ENCODE measurements around the gene ZNFX1.
"Not testable (repeated sequence)": the region's sequence is repeated elsewhere in the genome, so short reads cannot be mapped to it uniquely, and the experiment has no call there.

Gene ZNFX1

DNA sequence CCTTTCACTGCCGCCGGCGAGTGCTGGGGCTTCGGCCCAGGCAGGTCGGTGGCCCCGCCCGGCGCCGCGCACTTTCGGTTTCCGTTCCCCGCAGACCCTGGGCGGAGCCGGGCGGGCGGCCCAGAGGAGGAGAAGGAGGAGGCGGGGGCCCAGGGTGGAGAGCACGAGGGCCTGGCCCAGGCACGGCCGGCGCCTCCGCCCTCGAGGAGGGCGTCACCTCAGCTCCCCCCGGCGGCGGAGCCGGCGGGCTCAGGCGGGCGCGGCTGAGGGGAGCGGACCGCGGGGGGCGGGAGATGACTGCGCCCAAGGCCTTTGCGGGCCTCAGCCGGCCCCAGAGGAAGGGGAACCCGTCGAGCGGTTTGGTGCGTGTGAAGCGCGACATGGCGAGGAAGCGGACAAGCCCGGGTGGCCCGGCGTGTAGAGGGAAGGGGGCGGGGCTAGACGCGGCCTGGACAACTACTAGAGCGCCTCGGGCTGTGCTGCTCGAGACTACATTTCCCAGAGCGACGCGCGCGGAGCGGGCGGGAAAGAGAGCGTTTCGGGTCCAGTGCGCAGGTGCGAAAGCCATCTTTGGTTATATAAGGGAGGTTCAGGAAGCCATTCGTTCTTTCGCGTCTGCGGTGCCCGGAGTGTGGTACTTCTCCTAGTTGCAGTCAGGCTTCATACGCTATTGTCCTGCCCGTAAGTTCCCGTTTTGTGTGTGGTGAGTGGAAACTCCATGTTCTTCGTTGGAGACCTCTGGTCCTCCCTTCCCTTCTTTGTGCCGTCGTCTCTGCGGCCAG is at the start of gene ZNFX1:
TSS of gene ZNFX1 (minus strand) at position 22 of the 782 bp plus-strand sequence. CDS start 2,218 bp downstream, outside the sequence.
- DNase-seq (ENCODE audit: low read depth): peak; percentile 97

DNA sequence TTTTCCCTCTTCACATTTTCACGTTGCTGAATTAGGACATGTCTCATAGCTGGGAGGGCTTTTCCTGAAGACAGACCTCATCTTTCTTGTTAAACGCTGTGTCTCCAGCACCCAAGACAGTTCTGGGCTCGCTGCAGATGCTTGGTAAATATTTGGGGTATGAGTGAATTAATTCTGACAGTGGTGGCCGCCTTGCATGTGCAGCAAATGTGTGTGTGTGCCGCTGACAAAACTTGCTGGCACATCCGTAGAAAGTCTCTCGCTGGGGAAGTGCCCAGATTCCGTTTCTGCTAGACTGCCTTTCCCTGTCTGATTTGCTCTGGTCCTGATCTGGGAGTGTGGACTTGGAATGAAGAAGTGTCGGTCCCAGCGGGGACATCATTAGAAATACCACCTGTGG is 48.2 kb upstream of the ZNFX1 start:
- DNase-seq (ENCODE audit: low read depth): peak; percentile 91

DNA sequence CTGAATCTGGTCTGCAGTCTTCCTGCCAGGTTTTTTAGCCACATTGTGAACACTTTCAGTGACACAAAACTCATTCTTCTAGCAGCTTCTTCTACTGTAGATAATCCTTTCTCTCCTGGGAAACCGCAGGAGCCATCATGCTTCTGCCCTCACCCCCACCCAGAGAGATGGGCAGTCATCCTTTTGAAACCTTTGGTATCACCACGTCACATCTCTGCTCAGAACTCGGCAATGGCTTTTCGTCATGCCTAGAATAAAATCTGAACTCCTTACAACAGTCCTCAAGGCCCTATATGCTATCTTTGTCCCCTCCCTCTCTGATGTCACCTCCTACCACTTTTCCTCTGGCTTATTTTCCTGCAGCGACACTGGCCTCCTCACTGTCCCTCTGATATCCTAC is 46.4 kb upstream of the ZNFX1 start:
- no peak for DNase-seq (ENCODE audit: low read depth)

DNA sequence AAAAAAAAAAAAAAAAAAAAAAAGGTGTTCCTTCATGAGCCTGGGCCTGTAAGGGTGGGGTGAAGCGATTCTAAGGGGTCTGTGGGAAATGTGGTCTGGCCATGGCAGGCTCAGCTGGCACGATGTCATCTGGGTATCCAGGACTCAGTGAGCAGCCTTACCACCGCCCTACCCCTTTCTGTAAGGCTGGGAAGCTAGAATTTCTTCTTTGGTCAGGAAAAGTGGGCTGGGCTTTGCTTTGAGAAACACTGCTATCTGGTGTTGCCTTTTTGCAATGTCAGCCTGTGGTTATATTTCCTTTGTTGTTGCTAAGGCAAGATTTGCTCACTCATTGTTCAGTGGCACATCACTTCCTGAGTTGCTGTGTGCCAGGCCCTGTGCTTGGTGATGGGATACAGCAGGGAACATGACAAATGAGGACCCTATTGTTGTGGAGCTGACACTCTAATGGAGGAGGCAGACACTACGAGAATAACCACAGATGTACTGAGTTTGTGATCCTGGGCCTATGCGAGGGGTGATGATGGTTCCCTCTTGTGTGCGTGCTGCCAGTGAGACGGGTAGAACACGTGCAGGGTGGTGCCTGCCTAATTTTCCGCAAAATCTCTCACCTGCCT is 45.9 kb upstream of the ZNFX1 start:
- DNase-seq (ENCODE audit: low read depth): peak; percentile 82

DNA sequence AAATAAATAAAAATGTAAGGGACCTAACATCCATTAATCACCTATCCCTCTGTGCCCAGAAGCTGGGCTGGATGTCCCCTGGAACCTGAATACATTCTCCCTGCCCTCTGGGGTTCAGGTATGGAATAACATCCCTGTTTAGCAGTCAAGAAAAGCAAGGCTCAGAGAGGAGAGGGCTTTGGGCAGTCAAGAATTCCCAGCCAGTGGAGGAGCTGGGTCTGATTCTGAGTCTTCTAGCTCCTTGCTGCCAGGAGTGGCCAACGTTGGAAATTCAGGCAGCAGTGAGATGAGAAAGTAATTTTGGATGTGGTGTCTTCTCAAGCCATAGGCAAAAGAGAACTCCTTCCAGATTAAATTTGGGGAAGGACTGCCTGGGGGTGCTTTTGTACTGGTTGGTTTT is 42.6 kb upstream of the ZNFX1 start:
- DNase-seq (ENCODE audit: low read depth): peak; percentile 42

DNA sequence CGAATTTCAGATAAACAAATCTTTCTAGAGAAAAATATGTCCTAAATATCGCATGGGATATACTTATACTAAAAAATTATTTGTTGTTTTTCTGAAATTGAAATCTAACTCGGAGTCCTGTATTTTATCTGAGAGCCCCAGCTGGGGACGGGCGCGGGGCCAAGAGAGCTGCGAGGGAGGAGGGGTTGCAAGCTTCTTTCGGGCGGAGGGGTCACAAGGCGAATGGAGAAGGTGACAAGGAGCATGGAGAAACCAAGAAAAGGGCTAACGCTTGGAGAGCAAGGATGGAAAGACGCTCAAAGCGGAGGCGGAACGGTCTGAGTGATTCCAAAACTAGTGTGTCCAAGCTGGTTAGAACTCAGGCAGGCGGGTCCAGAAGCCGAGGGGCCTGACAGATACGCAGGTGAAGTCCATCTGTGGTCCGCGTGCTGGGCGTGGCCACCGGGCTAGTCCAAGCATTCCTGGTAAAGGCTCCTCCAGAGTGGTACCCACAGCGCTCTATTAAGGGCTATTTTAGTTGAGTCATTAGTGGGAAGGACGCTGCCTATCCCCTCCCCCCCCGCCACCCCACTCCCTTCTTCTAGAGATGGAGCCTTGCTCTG is 41.5 kb upstream of the ZNFX1 start:
- DNase-seq (ENCODE audit: low read depth): no peak

DNA sequence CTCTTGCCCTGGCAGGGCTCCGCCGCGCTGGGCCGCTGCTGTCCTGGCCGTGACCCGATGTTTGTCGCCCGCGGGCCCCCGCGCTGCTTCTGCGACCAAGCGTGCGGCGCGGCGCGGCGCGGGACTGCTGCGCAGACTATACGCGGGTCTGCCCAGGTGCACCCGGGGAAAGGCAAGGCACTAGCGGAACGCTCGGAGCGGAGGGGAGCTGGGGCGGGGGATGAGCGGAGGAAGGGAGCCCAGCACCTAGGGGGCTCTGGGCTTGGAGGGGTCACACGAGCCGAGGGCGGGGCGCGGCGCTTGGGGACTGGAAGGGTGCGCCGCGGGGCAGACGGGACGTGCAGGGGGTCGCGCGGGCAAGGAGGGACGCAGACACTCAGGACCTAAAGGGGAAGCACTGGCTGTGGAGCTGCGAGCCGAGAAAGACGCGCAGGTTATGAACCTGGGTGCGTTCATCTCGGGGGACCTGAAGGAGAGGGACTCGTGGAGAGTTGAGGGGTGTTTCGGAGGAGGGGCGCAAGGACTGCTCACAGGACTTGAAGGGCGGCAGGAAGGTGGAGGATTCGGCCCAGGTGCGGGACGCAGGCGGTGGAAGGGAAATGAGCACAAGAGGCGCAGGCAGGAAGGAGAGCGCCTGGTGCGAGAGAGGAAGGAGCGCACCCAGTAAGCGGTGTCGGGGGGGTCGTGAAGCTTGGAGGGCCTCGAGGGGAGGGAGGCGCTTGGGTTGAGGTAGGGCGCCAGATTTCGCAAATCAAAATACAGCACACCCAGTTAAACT is 40.8 kb upstream of the ZNFX1 start:
- no peak for DNase-seq (ENCODE audit: low read depth)

DNA sequence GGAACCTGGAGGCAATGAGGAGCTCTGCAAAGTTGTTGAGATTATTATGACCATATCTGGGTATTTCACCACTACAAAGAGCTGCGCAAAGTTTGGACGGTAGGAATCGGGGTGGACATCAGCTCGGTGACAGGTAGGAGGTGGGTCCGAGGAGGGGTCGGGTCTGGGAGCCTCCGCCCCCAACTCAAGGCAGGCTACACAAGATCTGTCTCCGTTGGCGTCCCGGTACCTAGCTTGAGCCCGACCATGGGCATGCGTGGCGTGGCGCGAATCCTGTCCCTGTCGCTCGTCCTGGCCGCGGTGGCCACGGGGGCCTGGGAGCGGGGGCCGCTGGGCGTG is 40.2 kb upstream of the ZNFX1 start:
- DNase-seq (ENCODE audit: low read depth): no peak

DNA sequence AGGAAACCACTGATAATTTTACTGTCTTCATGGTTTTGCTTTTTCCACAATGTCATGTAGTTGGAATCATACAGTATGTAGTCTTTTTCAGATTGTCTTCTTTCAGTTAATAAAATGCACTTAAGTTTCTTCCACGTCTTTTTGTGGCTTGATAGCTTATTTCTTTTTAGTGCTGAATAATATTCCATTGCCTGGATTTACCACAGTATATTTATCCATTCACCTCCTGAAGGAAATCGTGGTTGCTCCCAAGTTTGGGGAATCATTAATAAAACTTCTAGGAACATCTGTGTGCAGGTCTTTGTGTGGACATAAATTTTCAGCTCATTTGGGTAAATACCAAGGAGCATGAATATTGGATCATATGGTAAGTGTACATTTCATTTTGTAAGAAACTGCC is 38.8 kb upstream of the ZNFX1 start:
- DNase-seq (ENCODE audit: low read depth): no peak

DNA sequence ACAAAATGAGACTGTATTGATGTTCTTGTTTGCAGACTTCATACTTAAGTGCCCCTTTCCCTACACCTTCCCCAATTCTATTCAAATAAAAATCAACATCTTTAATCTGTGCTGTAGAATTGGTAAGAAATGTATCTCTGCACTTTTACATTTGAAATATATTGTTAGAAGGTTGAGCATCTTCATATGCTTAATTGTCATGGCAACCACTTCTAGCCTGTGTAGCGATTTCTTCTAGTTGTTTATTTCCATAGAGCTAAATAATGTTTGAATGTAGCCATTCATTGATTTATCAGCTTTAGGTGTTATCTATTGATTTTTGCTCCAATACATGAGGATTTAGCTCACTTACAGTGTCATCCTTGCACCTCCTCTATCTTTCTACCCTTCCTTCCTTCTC is 37.7 kb upstream of the ZNFX1 start:
- no peak for DNase-seq (ENCODE audit: low read depth)

DNA sequence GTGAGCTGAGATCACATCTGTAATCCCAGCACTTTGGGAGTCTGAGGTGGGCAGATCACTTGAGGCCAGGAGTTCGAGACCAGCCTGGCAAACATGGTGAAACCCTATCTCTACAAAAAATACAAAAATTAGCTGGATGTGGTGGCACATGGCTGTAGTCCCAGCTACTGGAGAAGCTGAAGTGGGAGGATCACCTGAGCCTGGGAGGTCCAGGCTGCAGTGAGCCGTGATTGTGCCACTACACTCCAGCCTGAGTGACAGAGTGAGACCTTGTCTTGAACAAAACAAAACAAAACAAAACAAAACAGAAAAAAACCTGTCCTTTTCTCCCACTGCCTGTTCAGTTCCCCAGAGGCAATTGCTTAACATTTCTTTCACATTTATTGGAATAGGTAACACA is 36.2 kb upstream of the ZNFX1 start:
- not testable (repeated sequence) for DNase-seq (ENCODE audit: low read depth)

DNA sequence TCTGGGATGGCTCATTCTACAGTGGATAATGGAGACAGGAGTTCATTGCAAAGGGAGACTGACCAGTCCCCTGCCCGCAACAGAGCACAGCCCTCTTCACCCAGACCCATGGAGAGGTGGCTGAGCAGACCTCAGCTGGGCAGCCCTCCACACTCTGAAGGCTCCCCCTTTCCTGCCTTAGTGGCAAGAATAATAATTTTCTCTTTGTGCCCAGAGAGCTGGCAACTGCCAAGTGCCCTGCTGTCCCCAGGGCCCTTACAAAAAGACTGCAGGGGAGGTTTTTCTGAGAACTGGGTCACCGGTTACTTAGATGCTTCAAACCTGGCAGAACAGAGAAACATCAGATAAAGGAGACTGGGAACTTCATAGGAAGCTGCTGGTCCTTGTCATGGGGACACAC is 35.4 kb upstream of the ZNFX1 start:
- DNase-seq (ENCODE audit: low read depth): no peak

DNA sequence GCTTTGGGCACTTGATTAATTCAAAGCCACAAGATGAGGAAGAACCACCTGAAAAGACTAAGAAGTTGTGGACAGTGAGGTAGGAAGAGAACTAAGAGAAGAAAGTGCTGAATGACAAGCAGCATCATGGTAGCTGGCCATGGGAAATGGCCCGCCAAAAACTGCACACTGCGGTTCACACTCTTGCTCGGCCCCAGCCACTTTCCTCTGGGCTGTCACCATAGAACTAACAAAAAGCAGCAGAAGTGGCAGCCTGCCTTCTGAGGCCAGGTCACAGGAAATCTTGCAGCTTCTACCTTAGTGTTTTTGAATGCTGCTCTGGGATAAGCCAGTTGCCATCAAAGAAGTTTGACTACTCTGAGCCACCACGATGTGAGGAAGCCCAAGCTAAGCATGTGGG is 34.8 kb upstream of the ZNFX1 start:
- DNase-seq (ENCODE audit: low read depth): no peak

DNA sequence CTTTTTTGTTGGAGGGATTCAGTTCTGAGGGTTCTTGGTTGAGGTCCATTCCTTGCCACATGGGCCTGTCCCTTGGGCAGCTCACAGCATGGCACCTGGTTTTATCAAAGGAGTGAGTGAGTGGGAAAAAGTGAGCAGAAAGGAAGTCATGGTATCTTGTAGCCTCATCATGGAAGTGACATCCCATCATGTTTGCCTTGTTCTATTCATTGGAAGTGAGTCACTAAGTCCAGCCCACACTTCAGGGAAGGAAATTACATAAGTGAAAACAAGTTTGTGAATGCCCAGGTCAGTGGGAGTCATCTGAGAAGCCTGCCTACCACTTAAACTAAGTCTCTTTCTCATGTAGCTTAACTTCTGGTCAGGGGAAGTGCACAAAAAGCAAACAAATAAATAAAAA is 32.8 kb upstream of the ZNFX1 start:
- no peak for DNase-seq (ENCODE audit: low read depth)

DNA sequence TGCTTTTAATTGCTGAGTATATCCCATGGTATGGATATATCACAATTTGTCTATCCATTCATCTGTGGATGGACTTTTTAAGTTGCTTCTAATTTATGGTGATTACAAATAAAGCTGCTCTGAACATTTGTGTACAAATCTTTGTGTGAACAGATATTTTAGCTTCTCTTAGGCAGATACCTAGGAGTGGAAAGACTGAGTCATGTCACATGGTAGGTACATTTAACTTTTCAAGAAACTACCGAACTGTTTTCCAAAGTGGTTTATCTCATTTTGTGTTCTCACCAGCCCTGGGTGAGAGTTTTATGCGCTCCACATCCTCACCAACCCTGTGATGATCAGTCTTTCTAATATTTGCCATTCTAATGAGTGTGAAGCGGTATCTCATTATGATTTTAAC is 31.0 kb upstream of the ZNFX1 start:
- DNase-seq (ENCODE audit: low read depth): no peak

DNA sequence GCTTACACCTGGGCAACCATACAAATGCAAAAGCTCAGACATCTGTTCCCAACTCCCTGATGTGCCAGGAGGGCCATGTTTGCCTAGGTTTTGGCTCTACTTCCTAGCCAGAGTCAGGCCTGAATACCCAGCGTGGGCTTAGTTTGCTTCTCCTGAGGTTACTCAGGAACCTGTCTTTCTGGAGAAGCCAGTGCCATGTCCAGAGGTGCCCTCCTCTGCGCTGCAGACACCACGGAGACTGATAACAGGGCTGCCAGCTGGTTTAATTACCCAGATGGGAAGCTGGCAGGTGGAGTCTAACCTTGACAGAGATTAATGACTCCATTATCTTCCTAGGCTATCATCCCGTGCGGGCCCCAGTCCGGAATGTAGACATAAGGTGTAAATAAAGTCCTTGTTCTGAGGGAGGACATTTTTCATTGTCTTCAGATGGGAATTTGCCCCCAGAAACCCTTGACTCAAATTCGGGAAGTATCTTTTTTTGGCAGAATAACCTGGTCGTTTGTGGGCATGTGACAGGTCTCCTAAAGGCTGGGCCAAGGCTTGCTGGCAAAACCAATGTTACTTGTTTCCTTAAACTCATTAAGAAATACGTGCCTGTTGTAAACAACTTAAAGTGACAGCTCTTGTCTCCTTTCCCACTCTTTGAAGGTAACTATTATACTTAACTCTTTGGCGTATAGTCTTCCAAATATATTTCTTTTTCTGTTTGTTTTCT is 29.2 kb upstream of the ZNFX1 start:
- DNase-seq (ENCODE audit: low read depth): no peak

DNA sequence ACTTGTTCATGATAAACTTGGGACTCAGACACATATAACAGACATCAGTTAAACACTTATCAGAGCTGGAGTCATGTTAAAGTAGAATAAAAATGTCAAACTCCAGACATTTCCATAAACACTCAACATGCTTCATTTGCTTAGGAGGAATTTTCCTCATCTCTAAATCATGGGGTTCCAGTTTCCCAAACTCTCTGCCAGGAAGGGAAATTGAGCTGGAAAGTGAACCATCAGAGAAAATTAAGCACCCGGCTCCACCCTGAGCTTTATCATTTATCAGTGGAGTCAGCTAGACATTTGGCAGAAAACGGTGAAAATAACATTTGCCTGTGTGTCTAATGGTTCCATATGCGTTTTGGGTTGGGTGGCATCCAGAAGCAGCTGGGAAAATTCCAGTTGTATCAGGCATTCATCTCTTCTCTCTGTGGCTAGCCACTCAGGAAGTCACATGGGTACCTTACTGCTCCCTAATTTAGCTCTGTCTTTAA is 25.3 kb upstream of the ZNFX1 start:
- peak; percentile 49 for DNase-seq (ENCODE audit: low read depth)

DNA sequence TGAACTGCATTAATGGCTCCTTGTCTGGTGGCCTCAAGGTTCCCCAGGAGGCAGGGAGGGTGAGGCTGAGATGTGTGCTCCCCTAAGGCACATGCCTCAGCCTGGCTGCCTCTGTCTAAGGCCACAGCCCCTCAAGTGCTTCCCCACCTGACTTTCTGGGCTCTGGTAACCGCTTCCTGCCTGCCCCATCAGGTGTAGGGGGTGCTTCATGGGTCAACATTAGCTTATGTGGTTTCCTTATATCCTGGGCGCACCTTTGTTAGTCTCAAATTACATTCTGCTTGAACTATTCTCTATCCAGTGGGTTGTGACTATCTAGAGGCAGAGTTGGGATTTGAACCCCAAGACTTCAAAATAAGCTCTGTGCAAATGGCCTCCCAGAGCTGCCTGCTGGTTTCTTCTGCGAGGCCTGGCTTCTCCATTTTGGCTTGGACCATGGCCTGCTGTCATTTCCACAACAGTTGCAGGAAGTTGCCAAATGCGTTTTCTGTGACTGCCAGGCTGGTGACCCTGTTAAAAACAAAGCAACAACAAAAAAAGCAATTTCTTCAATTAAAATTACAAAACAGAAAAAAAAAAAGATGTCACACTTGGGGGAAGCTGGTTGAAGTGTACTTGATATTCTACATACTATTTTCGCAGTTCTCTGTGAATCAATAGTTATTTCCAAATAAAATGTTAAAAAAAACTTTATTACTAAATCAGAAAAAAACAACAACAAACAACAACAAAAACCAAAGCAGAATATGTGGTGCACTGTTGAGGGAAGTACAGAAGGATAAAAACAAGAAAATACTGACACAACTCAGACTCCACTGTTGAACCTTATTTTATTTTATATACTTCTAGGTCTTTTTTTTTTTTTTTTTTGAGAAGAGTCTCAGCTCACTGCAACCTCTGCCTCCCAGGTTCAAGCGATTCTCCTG is 20.0 kb upstream of the ZNFX1 start:
- no peak for DNase-seq (ENCODE audit: low read depth)

DNA sequence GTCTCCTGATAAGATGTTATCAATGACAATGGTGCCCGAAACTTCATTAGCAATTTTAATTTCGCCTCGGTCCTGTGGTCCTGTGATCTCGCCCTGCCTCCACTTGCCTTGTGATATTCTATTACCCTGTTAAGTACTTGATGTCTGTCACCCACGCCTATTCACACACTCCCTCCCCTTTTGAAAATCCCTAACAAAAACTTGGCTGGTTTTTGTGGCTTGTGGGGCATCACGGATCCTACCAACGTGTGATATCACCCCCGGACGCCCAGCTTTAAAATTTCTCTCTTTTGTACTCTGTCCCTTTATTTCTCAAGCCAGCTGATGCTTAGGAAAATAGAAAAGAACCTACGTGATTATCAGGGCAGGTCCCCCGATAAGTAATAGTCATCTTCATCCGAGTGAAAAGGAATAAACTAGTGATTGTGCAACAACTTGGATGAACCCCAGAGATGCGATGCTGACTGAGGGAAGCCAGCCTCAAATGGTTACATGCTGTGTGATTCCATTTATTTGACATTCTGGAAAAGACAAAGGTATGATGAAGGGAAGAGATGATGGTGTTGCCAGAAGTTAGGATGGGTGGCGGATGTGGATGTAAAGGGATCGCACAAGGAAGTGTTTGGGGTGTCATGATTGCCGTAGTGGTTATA is 16.3 kb upstream of the ZNFX1 start:
- not testable (repeated sequence) for DNase-seq (ENCODE audit: low read depth)

DNA sequence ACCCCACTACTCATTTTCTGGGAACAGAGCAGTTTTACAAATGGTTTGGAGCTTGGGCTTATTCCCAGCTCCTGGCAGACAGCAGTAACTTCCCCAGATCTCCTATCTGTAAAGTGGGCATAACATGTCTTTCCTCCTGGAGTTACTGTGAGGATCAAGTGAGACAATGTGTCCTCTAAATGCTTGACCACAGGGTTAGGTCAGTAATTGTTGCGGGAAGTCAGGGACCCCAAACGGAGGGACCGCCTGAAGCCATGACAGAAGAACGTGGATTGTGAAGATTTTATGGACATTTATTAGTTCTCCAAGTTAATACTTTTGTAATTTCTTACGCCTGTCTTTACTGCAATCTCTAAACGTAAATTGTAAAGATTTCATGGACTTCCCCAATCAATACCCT is 15.3 kb upstream of the ZNFX1 start:
- DNase-seq (ENCODE audit: low read depth): no peak
